Gastroesophageal sphincter (tissue), 3 donors: ENCODE measurements around the gene TCP10L.

Experiments used
- EP300 ChIP-seq: sonication (generic); formaldehyde crosslinking; IDR thresholded peaks from one replicate; pipeline ENCODE4 v1.6.1; 2017; ENCODE audit warnings: antibody characterized with exemption, mild to moderate bottlenecking
- POLR2A ChIP-seq, 2 donors: fragments of 450-650 bp; IDR thresholded peaks; one replicate each; pipeline ENCODE4 v1.6.1; 2017; ENCODE audit warnings: antibody characterized with exemption in 2 of 2, mild to moderate bottlenecking in 2 of 2, moderate library complexity in 1 of 2
- POLR2AphosphoS5 ChIP-seq: sonication (generic); formaldehyde crosslinking; IDR thresholded peaks from one replicate; pipeline ENCODE4 v1.6.1; 2017; ENCODE audit warnings: antibody characterized with exemption
- TF ChIP-seq, protein P1 (sequence below), 4 experiments: fragments of 200-600 bp in 2 of 4; fragments of 450-650 bp in 2 of 4; sonication (generic) in 1 of 4; IDR thresholded peaks; one replicate each; pipeline ENCODE4 v1.5.1; 2017 to 2019; ENCODE audit warnings: antibody characterized with exemption in 4 of 4, mild to moderate bottlenecking in 2 of 4, moderate library complexity in 2 of 4

GRCh38 chr21:32532636-32533035 is 52.7 kb downstream of the TCP10L start:
- TF ChIP-seq POLR2A (IDR thresholded peaks at IDR 0.05) (no peak), EP300 (no peak), POLR2AphosphoS5 (no peak)
- TF ChIP-seq, protein P1, sequence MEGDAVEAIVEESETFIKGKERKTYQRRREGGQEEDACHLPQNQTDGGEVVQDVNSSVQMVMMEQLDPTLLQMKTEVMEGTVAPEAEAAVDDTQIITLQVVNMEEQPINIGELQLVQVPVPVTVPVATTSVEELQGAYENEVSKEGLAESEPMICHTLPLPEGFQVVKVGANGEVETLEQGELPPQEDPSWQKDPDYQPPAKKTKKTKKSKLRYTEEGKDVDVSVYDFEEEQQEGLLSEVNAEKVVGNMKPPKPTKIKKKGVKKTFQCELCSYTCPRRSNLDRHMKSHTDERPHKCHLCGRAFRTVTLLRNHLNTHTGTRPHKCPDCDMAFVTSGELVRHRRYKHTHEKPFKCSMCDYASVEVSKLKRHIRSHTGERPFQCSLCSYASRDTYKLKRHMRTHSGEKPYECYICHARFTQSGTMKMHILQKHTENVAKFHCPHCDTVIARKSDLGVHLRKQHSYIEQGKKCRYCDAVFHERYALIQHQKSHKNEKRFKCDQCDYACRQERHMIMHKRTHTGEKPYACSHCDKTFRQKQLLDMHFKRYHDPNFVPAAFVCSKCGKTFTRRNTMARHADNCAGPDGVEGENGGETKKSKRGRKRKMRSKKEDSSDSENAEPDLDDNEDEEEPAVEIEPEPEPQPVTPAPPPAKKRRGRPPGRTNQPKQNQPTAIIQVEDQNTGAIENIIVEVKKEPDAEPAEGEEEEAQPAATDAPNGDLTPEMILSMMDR (IDR thresholded peaks at IDR 0.05) = no peak
